Measurements from ENCODE around the gene FHOD3.
A peak's percentile ranks its signal among the peaks of the same experiment; 100 is the strongest.
"Not testable (repeated sequence)": the region's sequence is repeated elsewhere in the genome, so short reads cannot be mapped to it uniquely, and the experiment has no call there.

Gene FHOD3

DNA sequence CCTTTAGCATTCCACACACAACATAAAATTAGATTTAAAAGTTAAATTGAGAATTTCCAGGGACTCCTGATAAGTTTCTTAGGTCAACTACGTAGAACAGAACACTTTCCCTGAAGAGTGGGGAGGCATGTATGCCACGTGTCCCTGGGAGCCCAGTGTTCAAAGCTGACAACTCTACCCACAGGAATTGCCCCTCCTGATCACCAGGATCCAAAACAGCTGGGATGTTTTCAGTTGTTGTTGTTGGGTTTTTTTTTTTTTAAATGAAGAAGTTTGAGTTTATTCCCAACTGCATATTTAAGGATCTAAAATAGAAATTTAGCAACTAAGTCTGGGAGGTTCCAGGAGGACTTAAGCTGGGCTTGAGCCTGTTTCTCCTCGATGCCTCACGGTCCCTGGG, 430.8 kb downstream of the FHOD3 start:
- DNase-seq, result no peak

GRCh38 chr18:36729197-36729596, 431.7 kb downstream of the FHOD3 start:
- no peak for DNase-seq

DNA sequence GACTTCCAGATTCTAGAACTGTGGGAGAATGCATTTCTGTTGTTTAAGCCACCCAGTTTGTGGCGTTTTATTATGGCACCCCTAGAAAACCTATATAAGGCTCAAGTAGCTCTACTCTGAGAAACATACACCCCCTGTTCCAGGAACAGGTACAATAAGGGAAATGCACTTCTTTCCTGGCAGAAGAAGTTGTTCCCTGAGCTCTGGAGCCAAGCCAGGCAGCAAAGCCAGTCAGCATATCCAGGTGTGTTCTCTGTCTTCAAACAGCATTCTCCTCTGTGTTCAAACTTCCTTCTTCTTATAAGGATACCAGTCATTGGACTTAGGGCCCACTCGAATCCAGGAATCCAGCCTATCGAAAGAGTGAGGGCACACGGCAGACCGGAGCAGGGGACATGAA, 434.8 kb downstream of the FHOD3 start:
- DNase-seq, result no peak

- no peak for DNase-seq
Measured at GRCh38 chr18:36733150-36733549, 435.6 kb downstream of the FHOD3 start.

DNA sequence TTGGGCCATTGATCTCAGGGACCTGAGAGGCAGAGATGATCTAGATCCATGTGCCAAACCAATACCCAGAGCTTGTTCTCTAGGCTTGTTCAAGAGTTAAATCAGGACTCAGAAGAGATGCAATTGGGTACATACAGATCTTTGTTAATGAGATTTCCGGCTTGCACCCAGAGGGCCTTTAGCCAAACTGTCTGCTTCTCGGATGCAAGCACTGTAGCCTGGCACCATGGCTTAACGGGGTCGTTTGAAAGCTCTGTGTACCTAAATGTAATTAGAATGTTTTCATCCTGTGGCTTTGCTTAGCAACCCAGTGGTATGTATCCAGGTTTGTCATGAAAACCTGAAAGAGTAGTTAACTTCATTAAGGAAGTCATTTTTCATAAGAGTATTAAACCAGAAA, 437.1 kb downstream of the FHOD3 start:
- no peak for DNase-seq

- no peak for DNase-seq
Measured at GRCh38 chr18:36735130-36735529, 437.6 kb downstream of the FHOD3 start.

- no peak for DNase-seq
Measured at GRCh38 chr18:36736094-36736493, 438.6 kb downstream of the FHOD3 start.

DNA sequence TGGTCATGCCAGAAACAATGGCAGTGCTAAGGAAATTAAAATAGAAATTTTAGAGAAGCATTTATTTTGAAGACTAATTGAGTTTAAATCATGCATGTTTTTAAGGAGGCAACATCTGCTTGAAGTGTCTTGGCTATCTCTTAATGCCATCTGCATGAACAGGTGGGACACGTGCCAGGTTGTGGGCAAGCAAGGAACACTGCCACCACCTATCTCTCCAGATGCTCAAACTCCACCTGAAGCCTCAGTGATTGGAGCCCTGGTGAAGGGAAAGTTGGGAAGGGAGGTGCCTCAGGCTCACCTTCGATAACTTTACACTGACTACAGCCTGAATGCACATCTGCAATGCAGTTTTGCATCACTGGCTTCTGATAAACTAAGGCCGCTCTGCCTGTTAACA, 439.8 kb downstream of the FHOD3 start:
- DNase-seq, result no peak

GRCh38 chr18:36744261-36744876, 446.9 kb downstream of the FHOD3 start:
- DNase-seq, result no peak

DNA sequence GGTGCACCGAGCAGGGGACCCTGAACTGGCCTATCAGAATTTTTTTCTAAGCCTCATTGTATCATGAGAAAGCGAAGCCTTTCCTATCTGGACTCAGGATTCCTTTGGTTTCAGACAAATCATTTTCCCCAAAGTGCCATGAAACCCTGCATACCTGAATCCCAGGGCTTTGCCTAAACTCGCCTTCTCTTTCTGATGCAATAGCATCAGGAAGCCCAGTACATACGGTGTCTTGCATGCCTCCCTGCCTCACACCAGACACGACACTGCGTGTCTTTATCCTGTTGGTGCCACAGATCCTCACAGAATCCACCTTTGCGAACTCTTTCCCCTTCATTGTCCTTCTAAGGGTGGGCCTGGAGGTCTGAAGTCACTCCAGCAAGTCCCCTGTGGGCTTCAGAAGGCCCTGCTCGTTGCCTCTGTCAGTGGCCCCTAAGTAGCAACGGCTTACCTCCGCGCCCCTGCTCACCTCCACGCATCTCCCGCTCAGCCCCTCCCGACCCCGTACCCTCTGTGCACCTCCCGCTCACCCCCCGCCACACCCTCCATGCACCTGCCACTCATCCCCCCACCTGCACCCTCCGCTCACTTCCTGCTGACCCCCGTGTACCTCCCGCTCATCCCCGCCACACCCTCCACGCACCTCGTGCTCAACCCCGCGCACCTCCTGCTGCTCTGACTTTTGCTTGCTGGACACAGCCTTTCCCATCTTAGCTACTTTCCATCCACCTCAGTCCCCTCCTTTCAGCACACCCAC, 447.9 kb downstream of the FHOD3 start:
- no peak for DNase-seq

GRCh38 chr18:36752929-36753865, 455.7 kb downstream of the FHOD3 start:
- DNase-seq, result no peak

GRCh38 chr18:36756242-36756641, 458.7 kb downstream of the FHOD3 start:
- peak; percentile 26 for DNase-seq

DNA sequence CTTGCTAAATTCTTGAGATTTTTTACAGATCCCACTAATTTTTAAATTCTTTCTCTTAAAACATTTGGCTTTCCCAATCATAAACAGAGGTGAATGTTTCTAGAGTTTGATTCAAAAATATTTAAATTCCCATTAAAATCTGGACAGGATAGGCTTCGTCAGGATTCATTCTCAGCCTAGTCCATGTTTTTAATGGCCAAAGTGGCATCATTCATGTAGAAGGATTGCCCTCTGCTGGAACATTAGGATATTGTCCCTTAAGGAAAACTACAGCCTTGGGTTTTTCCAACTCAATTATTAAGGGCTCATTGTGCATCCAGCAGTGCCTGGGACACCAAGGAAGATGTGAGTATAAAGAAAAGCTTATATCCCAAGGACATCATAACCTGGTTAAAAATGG, 459.6 kb downstream of the FHOD3 start:
- peak; percentile 2 for DNase-seq

- DNase-seq, result no peak
Measured at GRCh38 chr18:36757991-36758390, 460.5 kb downstream of the FHOD3 start.

DNA sequence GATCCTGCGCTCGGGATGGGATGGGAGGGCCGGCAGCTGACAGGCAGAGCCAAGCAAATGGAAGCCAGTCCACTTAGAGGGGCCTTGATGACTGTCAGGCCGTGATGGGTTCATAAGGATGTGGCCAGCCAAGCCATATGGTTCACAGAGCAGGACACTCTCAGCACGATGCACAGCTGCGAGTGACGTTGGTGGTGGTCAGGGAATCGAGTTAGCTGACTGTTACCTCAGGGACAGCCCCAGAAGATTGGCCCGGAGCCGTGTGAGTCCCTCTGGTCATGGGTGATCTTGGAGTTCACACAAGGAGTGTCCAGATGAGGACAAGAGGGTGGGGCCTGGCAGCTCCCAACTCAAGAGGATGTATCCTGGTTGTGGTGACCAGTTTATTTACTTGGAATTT, 461.1 kb downstream of the FHOD3 start:
- DNase-seq, result no peak

DNA sequence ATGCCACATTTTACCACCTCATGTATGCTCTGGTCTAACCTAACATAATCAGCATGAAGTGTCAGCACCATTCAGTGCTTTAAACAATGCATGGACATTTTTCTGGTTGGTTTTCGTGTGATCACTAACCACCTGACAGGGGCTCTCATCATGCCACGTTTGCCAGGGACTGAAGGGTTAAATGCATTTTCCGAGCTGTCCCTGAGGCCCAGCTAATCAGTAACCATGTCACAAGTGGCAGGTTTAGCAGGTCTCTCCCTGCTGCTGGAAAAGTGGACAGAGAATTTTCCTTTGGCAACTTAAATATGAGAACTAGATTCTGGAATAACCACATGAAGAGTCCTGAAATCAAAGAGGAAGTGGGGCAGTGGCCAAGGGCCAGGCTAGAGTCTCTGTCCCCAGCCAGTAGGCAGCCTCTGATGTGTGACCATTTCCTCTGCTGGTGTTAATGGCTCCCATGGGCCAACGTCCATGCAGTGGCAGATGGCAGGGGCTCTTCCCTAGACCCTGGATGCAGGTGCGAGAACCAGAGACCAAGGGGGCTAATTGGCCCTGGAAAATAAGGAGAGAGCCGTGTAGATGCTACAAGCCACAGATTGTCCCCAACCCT, 461.8 kb downstream of the FHOD3 start:
- DNase-seq, result no peak

DNA sequence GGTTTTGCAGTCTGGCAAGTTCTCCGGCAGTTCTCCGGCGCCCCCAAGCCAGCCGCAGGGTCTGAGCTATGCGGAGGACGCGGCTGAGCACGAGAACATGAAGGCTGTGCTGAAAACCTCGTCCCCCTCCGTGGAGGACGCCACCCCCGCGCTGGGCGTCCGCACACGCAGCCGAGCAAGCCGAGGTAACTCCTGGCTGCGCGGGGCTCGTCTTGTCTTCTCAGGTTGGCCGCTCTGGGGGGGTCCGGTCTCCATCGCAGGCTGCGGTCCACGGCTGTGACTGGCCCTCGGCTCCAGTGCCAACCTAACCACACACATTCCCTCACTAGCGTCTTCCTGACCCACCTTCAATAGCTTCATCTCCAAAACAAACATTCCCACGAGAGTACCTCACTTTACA, 463.1 kb downstream of the FHOD3 start:
- no peak for DNase-seq

DNA sequence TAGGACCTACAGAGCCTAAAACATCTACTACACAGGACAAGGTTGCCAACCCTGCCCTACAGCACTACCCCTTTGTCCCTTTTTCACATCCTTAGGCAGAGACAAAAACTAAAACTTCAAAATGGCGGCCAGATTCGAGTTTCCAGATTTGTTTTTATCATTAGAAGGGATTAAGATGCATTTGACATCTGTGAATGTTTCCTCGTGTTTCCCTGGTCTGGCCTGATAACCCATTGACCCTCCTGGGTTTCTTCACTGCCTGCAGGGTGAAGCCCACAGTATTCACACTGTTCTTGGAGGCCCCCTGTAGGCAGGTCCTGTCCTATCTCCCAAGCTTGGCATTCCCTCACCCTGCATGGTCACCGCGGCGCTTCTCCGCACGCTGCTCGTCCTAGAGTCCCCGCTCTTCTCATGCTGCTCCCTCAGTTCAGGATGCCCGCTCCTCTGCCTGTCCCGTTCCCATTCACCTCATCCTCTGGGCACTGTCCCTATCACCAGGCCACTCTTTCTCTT, 463.7 kb downstream of the FHOD3 start:
- no peak for DNase-seq

DNA sequence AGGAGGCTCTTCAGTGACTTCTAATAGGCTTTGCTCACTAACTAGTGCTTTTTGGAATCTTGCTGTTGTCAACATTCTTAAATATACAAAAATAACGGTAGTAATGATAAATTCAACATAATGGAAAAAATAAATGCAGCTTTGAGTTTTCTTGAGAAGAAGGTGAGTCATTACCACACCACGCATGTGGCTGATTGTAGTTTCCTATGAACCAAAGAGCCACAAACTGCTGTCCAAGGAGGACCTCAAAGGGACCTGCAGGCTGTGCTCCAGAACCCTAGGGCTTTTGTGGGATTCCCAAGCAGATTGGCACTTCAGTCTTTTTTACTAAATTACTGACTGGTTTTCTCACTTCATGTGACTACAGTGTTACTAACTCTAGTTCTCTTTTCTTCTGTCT, 464.6 kb downstream of the FHOD3 start:
- DNase-seq, result no peak

DNA sequence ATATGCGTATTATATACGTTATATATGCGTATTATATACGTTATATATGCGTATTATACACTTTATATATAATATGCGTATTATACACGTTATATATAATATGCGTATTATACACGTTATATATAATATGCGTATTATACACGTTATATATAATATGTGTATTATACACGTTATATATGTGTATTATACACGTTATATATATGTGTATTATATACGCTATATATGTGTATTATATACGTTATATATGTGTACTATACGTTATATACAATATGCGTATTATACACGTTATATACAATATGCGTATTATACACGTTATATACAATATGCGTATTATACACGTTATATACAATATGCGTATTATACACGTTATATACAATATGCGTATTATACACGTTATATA, 465.5 kb downstream of the FHOD3 start:
- not testable (repeated sequence) for DNase-seq

DNA sequence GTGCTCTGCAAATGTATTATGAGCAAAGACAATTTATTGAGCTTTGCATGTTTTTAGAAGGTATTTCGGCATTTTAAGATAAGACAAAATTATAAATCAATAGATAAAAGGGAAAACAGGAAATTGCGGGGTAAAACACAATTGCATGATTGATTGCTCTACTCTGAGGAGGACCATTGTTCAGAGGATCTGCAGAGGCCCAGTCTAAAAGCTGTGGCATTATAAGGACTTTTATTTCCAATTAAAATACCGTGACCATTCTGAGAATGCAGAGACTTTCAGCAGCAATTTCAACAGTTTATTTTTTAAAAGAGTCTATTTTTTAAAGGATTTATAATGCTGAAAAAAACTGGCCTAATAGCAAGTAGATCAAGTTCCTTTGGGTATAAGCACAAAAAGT, 469.3 kb downstream of the FHOD3 start:
- no peak for DNase-seq

GRCh38 chr18:36769172-36769571, 471.7 kb downstream of the FHOD3 start:
- no peak for DNase-seq

Measured in NCI-H524 treated with DMSO at 0.1 percent for 48 hours (cell line).